ENCODE results near the gene CCR9.

The CCR9 gene

GRCh38 chr3:45873036-45873435 lies 13.3 kb upstream of the CCR9 start:
- DNase-seq (ENCODE audit: low read depth) = no peak

- DNase-seq (ENCODE audit: low read depth) = no peak
These were observed 12.7 kb upstream of the CCR9 start for GRCh38 chr3:45873638-45874037.

- no peak for DNase-seq (ENCODE audit: low read depth)
These were observed 11.5 kb upstream of the CCR9 start for GRCh38 chr3:45874677-45875346.

GRCh38 chr3:45878124-45878523 lies 8.2 kb upstream of the CCR9 start:
- DNase-seq (ENCODE audit: low read depth) = no peak

- no peak for DNase-seq (ENCODE audit: low read depth)
These were observed 5.6 kb upstream of the CCR9 start for GRCh38 chr3:45880725-45881077.

DNA sequence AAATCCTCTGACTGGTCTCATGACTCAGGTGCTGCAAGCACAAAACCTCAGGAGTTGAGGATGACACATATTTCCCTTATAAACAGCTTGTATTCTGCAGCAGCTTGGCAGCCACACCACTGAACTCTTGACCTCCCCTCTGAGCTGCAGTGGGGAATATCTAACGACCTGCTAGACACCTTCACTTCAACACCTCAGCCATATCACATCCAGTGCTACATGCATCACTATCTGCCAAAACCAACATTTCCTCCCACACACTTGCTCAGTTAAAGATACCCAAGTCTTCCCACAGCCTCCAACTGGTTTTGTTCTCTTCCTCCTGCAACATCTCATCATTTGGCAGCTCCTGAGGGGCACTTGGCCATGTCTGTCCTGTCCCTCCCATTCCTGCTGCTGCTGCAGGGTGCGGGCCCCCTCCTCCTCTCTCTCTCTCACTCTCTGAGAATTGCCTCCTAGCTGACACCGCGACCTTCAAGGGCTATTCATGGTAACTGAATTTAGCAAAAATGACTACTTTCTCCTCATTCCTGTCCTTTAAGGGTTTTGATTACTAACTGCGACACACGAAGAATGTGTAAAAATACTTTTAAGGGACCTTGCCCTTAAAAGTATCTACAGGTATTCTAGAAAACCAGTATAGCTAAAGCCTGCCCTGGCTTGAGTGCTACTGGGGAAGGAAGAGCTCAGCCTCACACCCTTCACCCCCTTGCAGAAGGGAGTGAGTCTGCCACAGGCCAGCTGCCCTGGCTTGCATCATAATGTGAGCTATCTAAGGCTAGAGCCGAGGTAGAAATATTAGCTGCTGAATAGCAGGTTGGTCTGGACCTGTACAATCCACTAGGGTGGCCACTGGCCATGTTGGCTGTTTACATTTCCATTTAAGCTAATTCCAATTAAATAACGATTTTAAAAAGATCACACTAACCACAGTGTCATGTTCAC lies 5.0 kb upstream of the CCR9 start:
- peak; percentile 30 for DNase-seq (ENCODE audit: low read depth)

GRCh38 chr3:45884368-45885201 lies 1.8 kb upstream of the CCR9 start:
- no peak for DNase-seq (ENCODE audit: low read depth)

DNA sequence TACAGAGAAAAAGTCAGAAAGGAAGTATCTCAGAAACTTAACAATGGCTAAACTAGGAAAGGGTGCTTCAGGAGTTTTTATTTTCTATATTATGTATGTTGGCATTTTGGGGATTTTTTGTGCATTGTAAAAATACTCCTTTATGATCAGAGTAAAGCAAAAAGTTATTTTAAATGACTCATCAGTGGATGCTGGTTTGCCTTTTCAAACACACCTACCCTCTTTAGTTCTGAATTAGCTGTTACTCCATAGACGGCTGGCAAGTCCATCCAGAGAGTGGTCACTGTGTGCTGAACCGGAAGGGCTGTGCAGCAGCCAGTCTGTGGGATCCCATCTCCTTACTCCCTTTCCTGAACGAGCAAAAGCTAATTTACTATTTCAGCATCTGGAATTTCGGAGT lies 942 bp downstream of the CCR9 start:
- DNase-seq (ENCODE audit: low read depth) = no peak

GRCh38 chr3:45887759-45888511 lies 1.6 kb downstream of the CCR9 start:
- no peak for DNase-seq (ENCODE audit: low read depth)

- DNase-seq (ENCODE audit: low read depth) = no peak
These were observed 3.0 kb downstream of the CCR9 start for GRCh38 chr3:45889337-45889736.

DNA sequence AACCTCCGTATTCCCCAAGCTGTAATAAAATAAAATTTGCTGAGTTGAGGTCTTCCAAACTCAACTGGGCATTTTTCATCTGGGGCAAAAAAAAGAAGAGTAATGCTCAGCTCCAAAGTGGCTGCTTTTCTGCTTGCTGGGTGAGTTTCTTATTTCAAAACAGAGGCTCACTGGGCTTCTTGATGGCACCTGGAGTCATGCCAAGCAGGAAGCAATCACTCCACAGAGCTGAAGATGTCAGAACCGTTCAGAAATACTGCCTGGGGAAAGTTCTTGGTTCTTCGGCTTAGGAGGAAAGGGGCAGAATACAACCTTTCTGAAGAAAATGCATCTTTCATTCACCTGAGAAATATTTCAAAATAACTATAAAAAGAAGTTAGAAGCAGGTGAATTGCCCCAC lies 4.1 kb downstream of the CCR9 start:
- DNase-seq (ENCODE audit: low read depth) = no peak

DNA sequence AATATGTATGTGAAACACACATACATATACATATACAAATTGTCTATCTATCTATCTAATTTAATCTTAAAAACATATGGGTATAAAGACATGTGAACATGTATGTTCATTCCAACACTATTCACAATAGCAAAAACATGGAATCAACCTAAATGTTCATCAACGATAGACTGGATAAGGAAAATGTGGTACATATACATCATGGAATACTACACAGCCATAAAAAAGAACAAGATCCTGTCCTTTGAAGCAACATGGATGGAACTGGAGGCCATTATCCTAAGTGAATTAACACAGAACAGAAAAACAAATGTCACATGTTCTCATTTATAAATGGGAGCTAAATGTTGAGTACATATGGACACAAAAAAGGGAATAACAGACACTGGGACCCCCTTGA lies 5.8 kb downstream of the CCR9 start:
- no peak for DNase-seq (ENCODE audit: low read depth)

- no peak for DNase-seq (ENCODE audit: low read depth)
These were observed 7.7 kb downstream of the CCR9 start for GRCh38 chr3:45894015-45894414.

- no peak for DNase-seq (ENCODE audit: low read depth)
These were observed 9.5 kb downstream of the CCR9 start for GRCh38 chr3:45895686-45896468.

DNA sequence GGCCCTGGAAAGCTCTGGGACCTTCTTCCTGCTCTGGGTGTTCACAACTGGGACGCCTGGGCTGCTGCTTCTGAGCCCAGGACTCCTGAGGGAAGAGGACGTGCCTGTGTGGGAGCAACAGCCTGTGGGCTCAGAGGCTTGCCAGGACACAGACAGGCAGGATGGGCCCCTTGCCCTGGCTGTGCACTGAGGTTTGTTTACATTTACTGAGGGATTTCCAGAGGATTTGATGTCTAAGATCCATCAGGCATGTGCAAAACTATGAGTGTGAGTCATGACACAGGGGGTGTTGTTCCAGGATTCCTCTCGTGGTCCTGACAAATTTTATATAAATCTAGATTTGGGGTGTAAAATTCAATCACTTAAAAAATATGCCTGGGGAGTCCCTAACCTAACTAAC lies 10.6 kb downstream of the CCR9 start:
- no peak for DNase-seq (ENCODE audit: low read depth)

DNA sequence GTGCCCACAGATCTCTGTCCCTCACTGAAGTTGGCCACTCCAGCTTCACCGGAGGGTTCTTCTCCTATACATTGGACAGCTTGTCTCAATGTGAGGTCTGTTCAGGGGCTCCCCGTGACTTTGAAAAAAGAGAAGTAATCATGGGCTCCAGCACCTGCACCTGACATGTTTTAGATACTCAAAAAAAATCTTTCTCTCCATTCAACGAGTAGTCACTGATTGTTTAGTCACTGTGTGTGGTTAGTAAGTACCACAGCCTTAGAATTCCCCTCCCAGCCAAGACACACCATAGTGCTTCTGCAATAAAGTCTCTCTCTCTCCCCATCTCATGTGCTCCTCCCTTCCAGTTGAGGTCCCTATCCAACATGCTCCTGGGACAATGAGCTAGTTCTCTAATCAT lies 18.6 kb downstream of the CCR9 start:
- no peak for DNase-seq (ENCODE audit: low read depth)

DNA sequence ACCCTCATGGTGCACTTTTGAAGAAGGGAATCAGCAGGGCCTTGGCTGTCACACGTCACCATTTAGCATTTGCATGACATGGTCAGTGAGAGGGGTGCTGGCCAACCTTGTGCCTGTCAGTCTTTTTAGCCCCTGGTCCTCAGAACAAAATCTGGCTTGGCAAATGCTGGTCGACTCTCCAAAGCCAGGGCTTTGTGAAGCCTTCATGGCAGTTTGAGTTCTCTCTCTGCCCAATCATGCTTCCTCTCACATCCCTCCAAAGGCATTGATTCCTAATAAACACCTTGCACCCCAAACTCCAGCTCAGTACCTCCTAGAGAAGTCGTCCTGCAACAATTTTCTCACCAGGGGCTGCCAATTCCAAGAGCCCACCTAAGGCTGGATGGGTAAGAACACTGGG lies 19.4 kb downstream of the CCR9 start:
- no peak for DNase-seq (ENCODE audit: low read depth)

DNA sequence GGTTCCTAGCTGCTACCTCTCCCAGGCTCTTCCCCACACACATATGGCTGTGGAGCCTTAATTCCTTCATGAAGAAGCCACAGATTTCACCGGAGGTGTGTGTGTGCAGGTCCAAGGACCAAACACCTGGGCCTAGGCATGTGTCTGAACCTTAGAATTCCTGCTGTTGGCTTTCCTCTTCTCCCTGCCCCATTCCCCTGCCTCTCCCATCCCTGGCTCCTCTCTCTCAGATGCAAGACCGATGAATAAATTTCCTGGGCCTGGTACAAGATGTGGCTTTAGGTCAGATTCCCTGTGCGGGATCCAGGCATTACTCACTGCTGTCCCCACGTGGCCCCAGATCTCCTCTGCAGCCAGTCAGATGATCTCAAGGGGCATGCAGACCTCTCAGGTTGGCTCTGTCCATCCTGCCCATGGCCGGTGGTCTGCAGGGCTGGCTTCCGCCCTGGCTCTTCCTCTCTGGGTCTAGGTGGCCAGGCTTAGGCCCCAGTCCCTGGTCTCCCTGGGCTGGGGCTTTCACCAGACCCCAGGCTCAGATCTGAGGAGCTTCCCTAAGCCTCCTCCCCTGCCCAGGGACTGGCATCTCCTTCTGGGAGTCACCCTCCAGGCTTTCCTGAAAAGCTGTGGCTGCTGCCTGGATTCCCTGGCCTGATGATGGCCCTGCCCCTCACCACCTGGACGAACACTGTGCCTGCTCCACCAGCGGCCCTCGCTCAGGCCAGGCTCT lies 20.5 kb downstream of the CCR9 start:
- no peak for DNase-seq (ENCODE audit: low read depth)

GRCh38 chr3:45907769-45908705 lies 21.7 kb downstream of the CCR9 start:
- peak; percentile 6 for DNase-seq (ENCODE audit: low read depth)
